Astrocyte of the cerebellum (primary cell): ENCODE measurements around the gene CARD11.

Experiments
- DNase-seq: peaks from one replicate; pipeline ENCODE4 v3.0.0-alpha.2; 2011; ENCODE audit warnings: low read depth
- H3K4me3 ChIP-seq: 2 replicates; pipeline ENCODE4 v1.5.1; 2011; ENCODE audit warnings: mild to moderate bottlenecking, low read depth, low read length, moderate library complexity
- in situ Hi-C: cut with HindIII; loops from 2 replicates; pipeline ENCODE4 v1.10.0; 2017; ENCODE audit warnings: low sequenced_read_pairs
- TF ChIP-seq, protein P1 (sequence below): IDR thresholded peaks from 2 replicates; pipeline ENCODE4 v1.5.1; 2012; ENCODE audit warnings: low read length, low read depth, moderate library complexity, mild to moderate bottlenecking; ENCODE audit errors: missing control alignments

The CARD11 gene

GRCh38 chr7:2938514-2939192 is 105.0 kb downstream of the CARD11 start:
- in situ Hi-C loops, result no loop called here

DNA sequence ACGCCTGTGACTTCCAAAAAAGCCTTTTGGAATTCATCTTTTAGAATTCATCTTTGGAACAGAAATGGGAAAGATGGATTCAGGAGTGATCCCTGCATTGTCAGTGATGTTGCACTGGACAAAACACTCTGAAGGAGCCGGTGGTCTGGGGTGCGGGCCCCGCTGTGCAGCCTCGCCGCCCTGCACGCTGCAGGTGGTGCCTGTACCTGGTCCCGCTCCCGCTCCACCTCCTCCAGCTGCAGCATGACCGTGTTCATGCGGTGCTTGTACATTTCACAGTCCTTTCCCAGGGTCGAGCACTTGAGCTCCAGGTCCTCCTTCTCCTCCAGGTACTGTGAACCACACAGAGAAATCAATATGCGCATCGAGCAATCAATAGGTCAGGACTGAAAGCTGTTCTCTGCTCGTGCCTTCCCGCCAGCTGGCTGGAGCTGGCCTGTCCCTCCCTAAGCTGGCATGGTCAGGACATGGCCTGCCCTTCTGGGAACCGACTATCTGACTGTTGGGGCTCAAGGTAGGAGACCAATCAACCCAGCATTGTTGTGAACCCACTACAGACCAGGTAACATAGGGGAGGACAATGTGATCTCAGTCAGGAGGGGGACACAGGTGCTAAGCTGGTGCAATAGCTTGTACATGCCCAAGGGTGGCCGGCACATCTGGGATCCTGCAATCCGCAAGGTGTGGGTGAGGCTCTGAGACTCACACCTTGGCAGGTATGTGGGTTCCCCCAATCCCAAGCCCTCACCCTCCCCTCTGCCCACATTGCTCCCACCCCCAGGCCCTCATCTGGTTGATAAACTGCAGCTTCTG is 105.8 kb downstream of the CARD11 start:
- DNase-seq, result no peak
- no peak overlapping the region for H3K4me3 ChIP-seq
- in situ Hi-C loops, result no loop called here
- TF ChIP-seq, protein P1, sequence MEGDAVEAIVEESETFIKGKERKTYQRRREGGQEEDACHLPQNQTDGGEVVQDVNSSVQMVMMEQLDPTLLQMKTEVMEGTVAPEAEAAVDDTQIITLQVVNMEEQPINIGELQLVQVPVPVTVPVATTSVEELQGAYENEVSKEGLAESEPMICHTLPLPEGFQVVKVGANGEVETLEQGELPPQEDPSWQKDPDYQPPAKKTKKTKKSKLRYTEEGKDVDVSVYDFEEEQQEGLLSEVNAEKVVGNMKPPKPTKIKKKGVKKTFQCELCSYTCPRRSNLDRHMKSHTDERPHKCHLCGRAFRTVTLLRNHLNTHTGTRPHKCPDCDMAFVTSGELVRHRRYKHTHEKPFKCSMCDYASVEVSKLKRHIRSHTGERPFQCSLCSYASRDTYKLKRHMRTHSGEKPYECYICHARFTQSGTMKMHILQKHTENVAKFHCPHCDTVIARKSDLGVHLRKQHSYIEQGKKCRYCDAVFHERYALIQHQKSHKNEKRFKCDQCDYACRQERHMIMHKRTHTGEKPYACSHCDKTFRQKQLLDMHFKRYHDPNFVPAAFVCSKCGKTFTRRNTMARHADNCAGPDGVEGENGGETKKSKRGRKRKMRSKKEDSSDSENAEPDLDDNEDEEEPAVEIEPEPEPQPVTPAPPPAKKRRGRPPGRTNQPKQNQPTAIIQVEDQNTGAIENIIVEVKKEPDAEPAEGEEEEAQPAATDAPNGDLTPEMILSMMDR, result no peak

More at GRCh38 chr7:2938514-2939192, 105.0 kb downstream of the CARD11 start:
- TF ChIP-seq, protein P1, result no peak
- H3K4me3 ChIP-seq, result no peak overlapping the region
- DNase-seq, result no peak

- H3K4me3 ChIP-seq, result no peak overlapping the region
- no peak for DNase-seq
- in situ Hi-C loops, result no loop called here
Measured at GRCh38 chr7:2936891-2937580, 106.6 kb downstream of the CARD11 start.

GRCh38 chr7:2936301-2936700 is 107.4 kb downstream of the CARD11 start:
- in situ Hi-C loops, result no loop called here
- no peak for DNase-seq
- TF ChIP-seq, protein P1, result no peak
- H3K4me3 ChIP-seq, result no peak overlapping the region

More at GRCh38 chr7:2936891-2937580, 106.6 kb downstream of the CARD11 start:
- TF ChIP-seq, protein P1, result no peak

DNA sequence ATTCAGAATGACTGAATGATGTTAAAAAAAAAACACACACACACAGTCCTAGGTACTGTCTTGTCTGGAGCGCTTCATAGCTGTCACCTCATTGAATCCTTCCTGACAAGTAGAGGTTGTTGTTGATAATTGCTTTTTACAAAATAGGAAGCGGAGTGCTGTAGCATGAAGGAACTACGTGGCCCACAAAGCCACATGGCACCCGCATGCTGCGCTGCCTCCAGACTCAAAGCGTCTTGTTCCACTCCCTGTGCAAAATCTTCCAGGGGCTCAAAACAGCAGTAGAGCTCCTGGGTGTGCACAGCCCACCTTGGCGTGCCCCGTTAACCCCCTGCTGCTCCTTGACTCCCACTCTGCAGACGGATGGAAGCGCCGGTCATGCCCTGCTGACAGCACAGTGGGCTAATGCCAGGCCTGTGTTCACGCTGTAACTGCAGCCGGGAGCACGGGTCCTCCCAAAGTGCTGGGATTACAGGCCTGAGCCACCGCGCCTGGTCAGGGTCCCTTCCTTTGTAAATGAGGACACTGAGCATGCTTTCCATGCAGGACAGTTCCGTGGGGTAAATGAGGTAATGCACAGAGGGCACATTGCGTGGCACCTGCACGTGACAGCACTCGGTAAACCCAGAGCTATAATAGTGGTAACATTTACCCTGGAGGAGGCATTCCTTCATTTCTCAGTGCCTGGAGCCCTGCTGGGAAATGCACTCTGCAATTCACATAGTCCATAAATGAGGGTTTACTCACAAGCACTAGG is 108.5 kb downstream of the CARD11 start:
- no peak for DNase-seq
- in situ Hi-C loops, result no loop called here
- no peak overlapping the region for H3K4me3 ChIP-seq
- TF ChIP-seq, protein P1, result no peak
